ENCODE measurements around the gene RBMS3. TPM values are rescaled to one million over a fixed set of nuclear protein-coding genes. Genes with fewer than 3 reads are reported as not detected.

RBMS3 gene
- total and polyA plus RNA-seq, 2 experiments from 2014 or later: 3.2 to 7.4 TPM

GRCh38 chr3:29903600-29903999 lies 622.7 kb downstream of the RBMS3 start:
- Histone ChIP-seq H3K9me2 (ENCODE audit: insufficient read depth) (no peaks in the 10 kb centered on the region; the same call in 1 of the 2 replicates), H3F3A (replicated peaks; ENCODE audit: low read depth) (no peaks in the 10 kb centered on the region), H2AFZ (no peak overlapping the region), H4K20me1 (replicated peaks; ENCODE audit: insufficient read depth) (no peaks in the 10 kb centered on the region), H3K4me3 (no peak overlapping the region), H3K4me2 (no peak overlapping the region), H3K79me2 (replicated peaks; ENCODE audit: insufficient read depth) (no peaks in the 10 kb centered on the region), H3K4me1 (ENCODE audit: insufficient read depth) (no peaks in the 10 kb centered on the region), H3K36me3 (ENCODE audit: insufficient read depth) (no peaks in the 10 kb centered on the region), H3K27me3 (ENCODE audit: insufficient read depth) (no peaks in the 10 kb centered on the region), H3K27ac (ENCODE audit: low read depth) (no peak overlapping the region)
- no peaks in the 10 kb centered on the region for H3K9me3 Mint-ChIP-seq
- H3K36me3 Mint-ChIP-seq (ENCODE audit: low read depth): no peaks in the 10 kb centered on the region
- H3K4me3 Mint-ChIP-seq: no peak overlapping the region
- H3K4me1 Mint-ChIP-seq: peaks cover under 1% of the 10 kb centered on the region; the same call in 2 of the 3 replicates
- DNase-seq (ENCODE audit: low spot score) (no peak), ATAC-seq (no peak)
- no peak for TF ChIP-seq ZNF331 (CRISPR knock-in tag; IDR thresholded peaks at IDR 0.05; ENCODE audit: low read depth)
- no peak for TF ChIP-seq ETS1 (IDR thresholded peaks at IDR 0.05)
- no peak for TF ChIP-seq STAT1 (IDR thresholded peaks at IDR 0.05; ENCODE audit: unreplicated experiment)
- no peak for TF ChIP-seq EZH2phosphoT487 (IDR thresholded peaks at IDR 0.05; ENCODE audit: unreplicated experiment)
- TF ChIP-seq NANOG (IDR thresholded peaks at IDR 0.05; ENCODE audit: borderline replicate concordance): no peak
- no peak for TF ChIP-seq JUNB (IDR thresholded peaks at IDR 0.05; ENCODE audit: unreplicated experiment)
- no peak for TF ChIP-seq REST (IDR thresholded peaks at IDR 0.05; ENCODE audit: unreplicated experiment)
- TF ChIP-seq ZNF114 (CRISPR knock-in tag; IDR thresholded peaks at IDR 0.05): no peak
- no peak for TF ChIP-seq POLR2AphosphoS5 (IDR thresholded peaks at IDR 0.05; ENCODE audit: low read depth)
- no peak for TF ChIP-seq CREB1 (CRISPR knock-in tag; IDR thresholded peaks at IDR 0.05; ENCODE audit: low read depth)
- TF ChIP-seq ZNF462 (CRISPR knock-in tag; IDR thresholded peaks at IDR 0.05): no peak
- H3K27me3 Mint-ChIP-seq (ENCODE audit: insufficient read depth, low read depth, poor library complexity): no peaks in the 10 kb centered on the region
- H3K27ac Mint-ChIP-seq: no peak overlapping the region
